Gastrocnemius medialis (tissue), 4 donors: ENCODE measurements around the gene PXDN. TPM values are rescaled to one million over a fixed set of nuclear protein-coding genes. Genes with fewer than 3 reads are reported as not detected.

Source experiments
- ATAC-seq, 2 donors: fragments of 150-250 bp; one replicate each; pipeline ENCODE4 v1.9.1; 2016
- DNase-seq, 2 donors: peaks; one replicate each; pipeline ENCODE4 v3.0.0-alpha.2; 2019
- H3K27ac ChIP-seq, 4 donors: fragments of 200-600 bp; sonication (generic); 1 replicate in 1 of 4; 2 replicates in 3 of 4; pipeline ENCODE4 v1.5.1; 2016 to 2018; ENCODE audit warnings: mild to moderate bottlenecking in 2 of 4, moderate library complexity in 1 of 4
- H3K27me3 ChIP-seq, 3 donors: fragments of 200-600 bp; sonication (generic) in 2 of 3; 1 replicate in 1 of 3; 2 replicates in 2 of 3; pipeline versions ENCODE4 v1.5.1 to v1.6.0; 2016 to 2019; ENCODE audit warnings: mild to moderate bottlenecking in 1 of 3, moderate library complexity in 1 of 3
- H3K36me3 ChIP-seq, 2 donors: fragments of 200-600 bp; sonication (generic) in 1 of 2; one replicate each; pipeline ENCODE4 v1.5.1; 2017 to 2018
- H3K4me1 ChIP-seq, 2 donors: fragments of 200-600 bp; sonication (generic) in 1 of 2; one replicate each; pipeline ENCODE4 v1.5.1; 2016 to 2017; ENCODE audit warnings: mild to moderate bottlenecking in 2 of 2
- H3K4me3 ChIP-seq, 4 donors: fragments of 200-600 bp; sonication (generic) in 3 of 4; 1 replicate in 1 of 4; 2 replicates in 3 of 4; pipeline ENCODE4 v1.5.1; 2016 to 2019; ENCODE audit warnings: mild to moderate bottlenecking in 2 of 4
- H3K9me3 ChIP-seq, 3 donors: fragments of 200-600 bp; sonication (generic) in 2 of 3; 1 replicate in 1 of 3; 2 replicates in 2 of 3; pipeline ENCODE4 v1.5.1; 2016 to 2019
- CTCF ChIP-seq, 5 experiments: fragments of 450-650 bp in 3 of 5; fragments of 200-600 bp in 2 of 5; sonication (generic) in 2 of 5; IDR thresholded peaks in 4 of 5; conservative IDR thresholded peaks in 1 of 5; 1 replicate in 4 of 5; 2 replicates in 1 of 5; pipeline ENCODE4 v1.5.1; 2016 to 2019; ENCODE audit warnings: antibody characterized with exemption in 5 of 5, mild to moderate bottlenecking in 3 of 5, moderate library complexity in 3 of 5
- POLR2A ChIP-seq, 2 donors: fragments of 450-650 bp; IDR thresholded peaks; one replicate each; pipeline ENCODE4 v1.6.1; 2017; ENCODE audit warnings: antibody characterized with exemption in 2 of 2, mild to moderate bottlenecking in 2 of 2, moderate library complexity in 2 of 2
- in situ Hi-C, 4 donors: fragments of 200-750 bp; cut with MboI; loops; one replicate each; pipeline versions ENCODE4 v1.15.0 to v1.8.0; 2017; ENCODE audit warnings: low sequenced_read_pairs in 4 of 4
- intact Hi-C: fragments of 100-400 bp; cut with DNase I; formaldehyde crosslinking; loops from one replicate; pipeline ENCODE4 v1.15.1; 2023; ENCODE audit warnings: low total_unique reads
- total RNA-seq, 4 donors: library from RNA; depleted of rRNA; stranded (reverse); fragments of >200 nt; gene quantifications; one replicate each; pipeline versions ENCODE4 v1.1.0 to v1.2.3, GENCODE V29; 2016

The PXDN gene
- total RNA-seq, 4 donors from 2014 or later: 7.8 to 13.4 (median 10.3) TPM

- intact Hi-C loops (loop anchor here (5.0 kb wide), 1 partner anchor 46 kb away; no protein-coding TSS in a partner anchor), in situ Hi-C loops (no loop called here)
- no peak for DNase-seq
- peaks cover 4 to 23% (median 20%) of the 10 kb centered on the region in 3 donors for H3K27me3 ChIP-seq
- H3K9me3 ChIP-seq: no peaks in the 10 kb centered on the region
- no peak overlapping the region for H3K27ac ChIP-seq
- no peaks in the 10 kb centered on the region for H3K4me1 ChIP-seq
- ATAC-seq: no peak
- H3K4me3 ChIP-seq: no peak overlapping the region
- no peaks in the 10 kb centered on the region for H3K36me3 ChIP-seq
- TF ChIP-seq CTCF (IDR thresholded peaks at IDR 0.05 in 4 of 5, conservative IDR thresholded peaks at IDR 0.05 in 1 of 5): no peak
- TF ChIP-seq POLR2A (IDR thresholded peaks at IDR 0.05): no peak
Observed at GRCh38 chr2:1606421-1607235, 137.7 kb downstream of the PXDN start.

- H3K36me3 ChIP-seq: no peaks in the 10 kb centered on the region
- TF ChIP-seq POLR2A (IDR thresholded peaks at IDR 0.05) (no peak), CTCF (IDR thresholded peaks at IDR 0.05 in 4 of 5, conservative IDR thresholded peaks at IDR 0.05 in 1 of 5) (no peak)
- in situ Hi-C loops: no loop called here
- intact Hi-C loops: loop anchor here (5.0 kb wide), 1 partner anchor 46 kb away; no protein-coding TSS in a partner anchor
- H3K4me1 ChIP-seq: no peaks in the 10 kb centered on the region
- H3K27ac ChIP-seq: peak overlapping the region in 1 of 4 donors; percentile 44
- peaks cover 4 to 23% (median 21%) of the 10 kb centered on the region in 3 donors for H3K27me3 ChIP-seq
- H3K4me3 ChIP-seq: no peak overlapping the region
- no peaks in the 10 kb centered on the region for H3K9me3 ChIP-seq
- ATAC-seq (no peak), DNase-seq (no peak)
Observed at GRCh38 chr2:1606046-1606400, 138.3 kb downstream of the PXDN start.

GRCh38 chr2:1605102-1606045, 138.9 kb downstream of the PXDN start:
- peak overlapping the region; percentile 44 to 59 (median 50) for H3K27ac ChIP-seq
- TF ChIP-seq POLR2A (IDR thresholded peaks at IDR 0.05) (no peak), CTCF (IDR thresholded peaks at IDR 0.05 in 4 of 5, conservative IDR thresholded peaks at IDR 0.05 in 1 of 5) (no peak)
- H3K27me3 ChIP-seq: peaks cover 4 to 27% (median 23%) of the 10 kb centered on the region in 3 donors
- intact Hi-C loops: loop anchor here (5.0 kb wide), 1 partner anchor 47 kb away; no protein-coding TSS in a partner anchor
- H3K36me3 ChIP-seq: no peaks in the 10 kb centered on the region
- no peaks in the 10 kb centered on the region for H3K9me3 ChIP-seq
- H3K4me3 ChIP-seq: peak overlapping the region in 1 of 4 donors; percentile 19
- H3K4me1 ChIP-seq: no peaks in the 10 kb centered on the region
- in situ Hi-C loops: no loop called here
- DNase-seq: peak in 1 of 2 donors; percentile 44
- ATAC-seq: peak; percentile 41 to 56

- Histone ChIP-seq H3K36me3 (no peaks in the 10 kb centered on the region), H3K27ac (no peak overlapping the region), H3K4me1 (no peaks in the 10 kb centered on the region), H3K27me3 (peaks cover 4 to 29% (median 23%) of the 10 kb centered on the region in 3 donors), H3K4me3 (no peak overlapping the region), H3K9me3 (no peaks in the 10 kb centered on the region)
- ATAC-seq (no peak), DNase-seq (no peak)
- no peak for TF ChIP-seq POLR2A (IDR thresholded peaks at IDR 0.05)
- TF ChIP-seq CTCF (IDR thresholded peaks at IDR 0.05 in 4 of 5, conservative IDR thresholded peaks at IDR 0.05 in 1 of 5): no peak
- in situ Hi-C loops: no loop called here
- intact Hi-C loops: no loop called here
Observed at GRCh38 chr2:1603521-1603920, 140.8 kb downstream of the PXDN start.
